Activated naive CD8-positive, alpha-beta T cell treated with anti-CD3 and anti-CD28 coated beads, Interleukin-2, amount 10 ng/mL, durations not matched to agents 7 days and 5 days (primary cell): ENCODE results near the gene POLR1A. TPM values are rescaled to one million over a fixed set of nuclear protein-coding genes. Genes with fewer than 3 reads are reported as not detected.
A peak's percentile ranks its signal among the peaks of the same experiment; 100 is the strongest.
"Not testable (repeated sequence)": the region's sequence is repeated elsewhere in the genome, so short reads cannot be mapped to it uniquely, and the experiment has no call there.

ENCODE experiments used
- ATAC-seq: fragments of 150-1000 bp; cut with Tn5 transposase; one replicate; pipeline ENCODE4 v1.10.0; 2021; ENCODE audit warnings: low read depth, moderate library complexity
- POLR2A ChIA-PET: fragments of 350-600 bp; sonication (Branson Sonifier 250); formaldehyde crosslinking; loops from one replicate; lab custom pipeline; 2021; ENCODE audit warnings: antibody characterized with exemption; lab: Charles Lee
- DNase-seq: peaks from one replicate; pipeline ENCODE4 v3.0.0; 2021
- H3K27ac Mint-ChIP-seq: one replicate; pipeline ENCODE4 v1.8.0; 2022; ENCODE audit warnings: mild to moderate bottlenecking, mixed read lengths
- H3K27me3 Mint-ChIP-seq: one replicate; pipeline ENCODE4 v1.8.0; 2022; ENCODE audit warnings: mild to moderate bottlenecking, moderate library complexity, mixed read lengths
- H3K36me3 Mint-ChIP-seq: one replicate; pipeline ENCODE4 v1.8.0; 2021; ENCODE audit warnings: mild to moderate bottlenecking, mixed read lengths
- H3K4me1 Mint-ChIP-seq: one replicate; pipeline ENCODE4 v1.8.0; 2021; ENCODE audit warnings: mixed read lengths
- H3K4me3 Mint-ChIP-seq: one replicate; pipeline ENCODE4 v1.8.0; 2022; ENCODE audit warnings: mild to moderate bottlenecking, moderate library complexity, mixed read lengths
- H3K9me3 Mint-ChIP-seq: one replicate; pipeline ENCODE4 v1.8.0; 2021; ENCODE audit warnings: mixed read lengths
- total RNA-seq, 2 experiments: library from RNA; stranded (reverse); gene quantifications; one replicate each; pipeline ENCODE4 v1.2.3, GENCODE V29; 2021

POLR1A gene
- total RNA-seq, 2 experiments from 2014 or later, result 27.3 to 29.5 TPM

- peaks cover 3% of the 10 kb centered on the region for H3K9me3 Mint-ChIP-seq
- peaks cover 78% of the 10 kb centered on the region for H3K4me1 Mint-ChIP-seq
- DNase-seq (peak; percentile 57), ATAC-seq (peak; percentile 4)
- peak overlapping the region; percentile 74 for H3K4me3 Mint-ChIP-seq
- peaks cover 14% of the 10 kb centered on the region for H3K36me3 Mint-ChIP-seq
- POLR2A ChIA-PET, result interaction anchor here (0.6 to 4.0 kb wide), 7 partner anchors 18 to 167 kb away, joined by 3 to 70 read pairs (median 4); partner anchors contain the start of gene ST3GAL5
- no peaks in the 10 kb centered on the region for H3K27me3 Mint-ChIP-seq
- peak overlapping the region; percentile 99 for H3K27ac Mint-ChIP-seq
Observed at GRCh38 chr2:85998071-85998991, 107.4 kb downstream of the POLR1A start.

- H3K36me3 Mint-ChIP-seq, result peaks cover 15% of the 10 kb centered on the region
- peak overlapping the region; percentile 31 for H3K4me3 Mint-ChIP-seq
- no peaks in the 10 kb centered on the region for H3K27me3 Mint-ChIP-seq
- DNase-seq, result no peak
- H3K27ac Mint-ChIP-seq, result peak overlapping the region; percentile 99
- peaks cover 83% of the 10 kb centered on the region for H3K4me1 Mint-ChIP-seq
- no peak for ATAC-seq
- H3K9me3 Mint-ChIP-seq, result peaks cover 3% of the 10 kb centered on the region
- POLR2A ChIA-PET, result interaction anchor here (0.6 to 4.0 kb wide), 5 partner anchors 14 to 109 kb away, joined by 3 to 70 read pairs (median 3); partner anchors contain the start of gene ST3GAL5
Observed at GRCh38 chr2:85997017-85997970, 108.4 kb downstream of the POLR1A start.

GRCh38 chr2:85996591-85996990 is 109.1 kb downstream of the POLR1A start:
- POLR2A ChIA-PET, result interaction anchor here (0.9 to 4.0 kb wide), 5 partner anchors 15 to 108 kb away, joined by 3 to 70 read pairs (median 3); partner anchors contain the start of gene ST3GAL5
- Mint-ChIP-seq H3K9me3 (peaks cover 4% of the 10 kb centered on the region), H3K36me3 (peaks cover 11% of the 10 kb centered on the region), H3K4me3 (no peak overlapping the region), H3K27ac (peak overlapping the region; percentile 99), H3K4me1 (peaks cover 79% of the 10 kb centered on the region), H3K27me3 (no peaks in the 10 kb centered on the region)
- no peak for DNase-seq
- no peak for ATAC-seq

GRCh38 chr2:85995648-85996529 is 109.8 kb downstream of the POLR1A start:
- peak overlapping the region; percentile 90 for H3K27ac Mint-ChIP-seq
- DNase-seq (no peak), ATAC-seq (no peak)
- peaks cover 10% of the 10 kb centered on the region for H3K36me3 Mint-ChIP-seq
- no peaks in the 10 kb centered on the region for H3K27me3 Mint-ChIP-seq
- POLR2A ChIA-PET, result interaction anchor here (0.9 to 3.1 kb wide), 4 partner anchors 40 to 107 kb away, joined by 3 to 27 read pairs (median 5); partner anchors contain the start of gene ST3GAL5
- peaks cover 72% of the 10 kb centered on the region for H3K4me1 Mint-ChIP-seq
- peaks cover 4% of the 10 kb centered on the region for H3K9me3 Mint-ChIP-seq
- H3K4me3 Mint-ChIP-seq, result no peak overlapping the region

- H3K4me3 Mint-ChIP-seq, result peak overlapping the region; percentile 57
- ATAC-seq (no peak), DNase-seq (no peak)
- H3K4me1 Mint-ChIP-seq, result peaks cover 64% of the 10 kb centered on the region
- no peaks in the 10 kb centered on the region for H3K27me3 Mint-ChIP-seq
- H3K27ac Mint-ChIP-seq, result peak overlapping the region; percentile 90
- POLR2A ChIA-PET, result interaction anchor here (0.6 to 3.1 kb wide), 5 partner anchors 41 to 829 kb away, joined by 3 to 30 read pairs (median 5); partner anchors contain the start of gene ST3GAL5
- H3K36me3 Mint-ChIP-seq, result peaks cover 2% of the 10 kb centered on the region
- peaks cover 2% of the 10 kb centered on the region for H3K9me3 Mint-ChIP-seq
Observed at GRCh38 chr2:85994897-85995647, 110.6 kb downstream of the POLR1A start.

- H3K36me3 Mint-ChIP-seq, result peaks cover 1% of the 10 kb centered on the region
- H3K4me1 Mint-ChIP-seq, result peaks cover 57% of the 10 kb centered on the region
- POLR2A ChIA-PET, result interaction anchor here (0.6 to 3.1 kb wide), 9 partner anchors 39 to 830 kb away, joined by 3 to 30 read pairs (median 5); partner anchors contain the start of gene ST3GAL5
- ATAC-seq, result peak; percentile 18
- peak overlapping the region; percentile 57 for H3K4me3 Mint-ChIP-seq
- DNase-seq, result no peak
- H3K9me3 Mint-ChIP-seq, result peaks cover 2% of the 10 kb centered on the region
- no peaks in the 10 kb centered on the region for H3K27me3 Mint-ChIP-seq
- peak overlapping the region; percentile 90 for H3K27ac Mint-ChIP-seq
Observed at GRCh38 chr2:85994421-85994777, 111.3 kb downstream of the POLR1A start.

GRCh38 chr2:85992611-85993010 is 113.1 kb downstream of the POLR1A start:
- peaks cover 54% of the 10 kb centered on the region for H3K4me1 Mint-ChIP-seq
- no peak overlapping the region for H3K4me3 Mint-ChIP-seq
- POLR2A ChIA-PET, result no interaction called here
- no peaks in the 10 kb centered on the region for H3K27me3 Mint-ChIP-seq
- peaks cover 2% of the 10 kb centered on the region for H3K9me3 Mint-ChIP-seq
- DNase-seq (no peak), ATAC-seq (no peak)
- no peak overlapping the region for H3K27ac Mint-ChIP-seq
- H3K36me3 Mint-ChIP-seq, result peaks cover 1% of the 10 kb centered on the region

GRCh38 chr2:85992053-85992452 is 113.6 kb downstream of the POLR1A start:
- POLR2A ChIA-PET, ATAC-seq, H3K4me3 Mint-ChIP-seq, H3K27me3 Mint-ChIP-seq, DNase-seq, H3K36me3 Mint-ChIP-seq, H3K9me3 Mint-ChIP-seq, H3K27ac Mint-ChIP-seq: not testable (repeated sequence)
- peaks cover 48% of the 10 kb centered on the region for H3K4me1 Mint-ChIP-seq

- peaks cover 31% of the 10 kb centered on the region for H3K4me1 Mint-ChIP-seq
- DNase-seq (no peak), ATAC-seq (no peak)
- H3K4me3 Mint-ChIP-seq, result no peak overlapping the region
- H3K36me3 Mint-ChIP-seq, result peaks cover 1% of the 10 kb centered on the region
- POLR2A ChIA-PET, result interaction anchor here (1.0 kb wide), 1 partner anchor 46 kb away, joined by 3 read pairs; no protein-coding TSS in a partner anchor
- no peak overlapping the region for H3K27ac Mint-ChIP-seq
- H3K9me3 Mint-ChIP-seq, result peaks cover 2% of the 10 kb centered on the region
- peaks cover 2% of the 10 kb centered on the region for H3K27me3 Mint-ChIP-seq
Observed at GRCh38 chr2:85990084-85990483, 115.6 kb downstream of the POLR1A start.

- H3K4me1 Mint-ChIP-seq, result peaks cover 24% of the 10 kb centered on the region
- DNase-seq (no peak), ATAC-seq (no peak)
- no peak overlapping the region for H3K4me3 Mint-ChIP-seq
- H3K36me3 Mint-ChIP-seq, result peaks cover 1% of the 10 kb centered on the region
- POLR2A ChIA-PET, result no interaction called here
- H3K9me3 Mint-ChIP-seq, result peaks cover 2% of the 10 kb centered on the region
- H3K27me3 Mint-ChIP-seq, result peaks cover 2% of the 10 kb centered on the region
- no peak overlapping the region for H3K27ac Mint-ChIP-seq
Observed at GRCh38 chr2:85989288-85989865, 116.3 kb downstream of the POLR1A start.

GRCh38 chr2:85988914-85989270 is 116.8 kb downstream of the POLR1A start:
- H3K4me3 Mint-ChIP-seq, result no peak overlapping the region
- ATAC-seq (no peak), DNase-seq (no peak)
- peaks cover 2% of the 10 kb centered on the region for H3K9me3 Mint-ChIP-seq
- H3K4me1 Mint-ChIP-seq, result peaks cover 19% of the 10 kb centered on the region
- peaks cover 2% of the 10 kb centered on the region for H3K27me3 Mint-ChIP-seq
- peaks cover 1% of the 10 kb centered on the region for H3K36me3 Mint-ChIP-seq
- POLR2A ChIA-PET, result interaction anchor here (0.6 kb wide), 1 partner anchor 60 kb away, joined by 3 read pairs; no protein-coding TSS in a partner anchor
- H3K27ac Mint-ChIP-seq, result no peak overlapping the region
